Upper lobe of right lung (tissue), 1 donor: ENCODE data around the gene ABCF1. TPM values are rescaled to one million over a fixed set of nuclear protein-coding genes. Genes with fewer than 3 reads are reported as not detected.
A peak's percentile ranks its signal among the peaks of the same experiment; 100 is the strongest.
"Not testable (repeated sequence)": the region's sequence is repeated elsewhere in the genome, so short reads cannot be mapped to it uniquely, and the experiment has no call there.

ENCODE experiments used
- ATAC-seq: fragments of 200-7000 bp; cut with Tn5 transposase; one replicate; pipeline ENCODE4 v1.9.1; 2020; ENCODE audit warnings: mild to moderate bottlenecking, moderate library complexity
- DNase-seq: peaks from one replicate; pipeline ENCODE4 v3.0.0-alpha.2; 2020
- H3K27ac ChIP-seq: fragments of 200-600 bp; one replicate; pipeline ENCODE4 v1.8.0; 2022
- H3K27me3 ChIP-seq: fragments of 200-600 bp; one replicate; pipeline ENCODE4 v1.8.0; 2022; ENCODE audit warnings: mild to moderate bottlenecking
- H3K36me3 ChIP-seq: fragments of 200-600 bp; one replicate; pipeline ENCODE4 v1.8.0; 2022
- H3K4me1 ChIP-seq: fragments of 200-600 bp; one replicate; pipeline ENCODE4 v1.8.0; 2022
- H3K4me3 ChIP-seq: fragments of 200-600 bp; one replicate; pipeline ENCODE4 v1.8.0; 2022; ENCODE audit warnings: mild to moderate bottlenecking
- H3K9me3 ChIP-seq: fragments of 200-600 bp; one replicate; pipeline ENCODE4 v1.8.0; 2022
- CTCF ChIP-seq: fragments of 200-600 bp; IDR thresholded peaks from one replicate; pipeline ENCODE4 v1.8.0; 2022; ENCODE audit warnings: antibody characterized with exemption
- intact Hi-C: fragments of 100-400 bp; cut with DNase I; formaldehyde crosslinking; loops from one replicate; pipeline ENCODE4 v1.11.0; 2022
- long read RNA-seq: library from polyadenylated mRNA; unstranded; transcript quantifications from one replicate; pipeline ENCODE4 v2.0.0, GENCODE V29; 2021
- total RNA-seq: library from RNA; stranded (reverse); fragmentation: NEBNext Ultra II Directional; extraction: Animal tissue kit (Norgen Biotek cat#: 25700); gene quantifications from one replicate; pipeline ENCODE4 v1.2.1, GENCODE V29; 2021
- donor health status: DM: no; HTN: yes; CAD: no; lungs with severe emphysema.

Gene ABCF1
- 42.5 TPM for total RNA-seq
- long read RNA-seq, transcript ABCF1-201 (25 exons, 3,481 nt) = major isoform, 28 of 98 reads
- long read RNA-seq, partial matches to known transcripts = 20 of 98 reads
- long read RNA-seq, other reads (novel, unspliced or antisense) = 50 of 98 reads

- Histone ChIP-seq H3K36me3 (peaks cover 9% of the 10 kb centered on the region), H3K4me1 (peaks cover 29% of the 10 kb centered on the region), H3K9me3 (no peaks in the 10 kb centered on the region), H3K27ac (peak within 1 kb of the TSS; percentile 90), H3K4me3 (peak within 1 kb of the TSS; percentile 63), H3K27me3 (no peaks in the 10 kb centered on the region)
- intact Hi-C loops = no loop called here
- peak; percentile 100 for DNase-seq
- TF ChIP-seq CTCF = no peak
- peak; percentile 100 for ATAC-seq
These were observed at the start of gene ABCF1 for GRCh38 chr6:30571075-30571761. Gene ABCF1 (plus strand): TSS chr6:30571442. CDS start chr6:30571488, 46 bp downstream.

- H3K9me3 ChIP-seq, intact Hi-C loops: not testable (repeated sequence)
These were observed 49.3 kb upstream of the ABCF1 start for GRCh38 chr6:30521952-30522351.

GRCh38 chr6:30526444-30526843 lies 44.8 kb upstream of the ABCF1 start:
- H3K4me1 ChIP-seq = peaks cover 12% of the 10 kb centered on the region
- intact Hi-C loops, H3K27ac ChIP-seq: not testable (repeated sequence)

More at GRCh38 chr6:30521952-30522351, 49.3 kb upstream of the ABCF1 start:
- not testable (repeated sequence) for H3K27ac ChIP-seq, DNase-seq, H3K27me3 ChIP-seq, ATAC-seq, H3K36me3 ChIP-seq, H3K4me3 ChIP-seq
- H3K4me1 ChIP-seq = peaks cover 12% of the 10 kb centered on the region

GRCh38 chr6:30529349-30529875 lies 41.8 kb upstream of the ABCF1 start:
- ATAC-seq = peak; percentile 55
- H3K9me3 ChIP-seq, DNase-seq, intact Hi-C loops, H3K36me3 ChIP-seq, H3K4me3 ChIP-seq, H3K27me3 ChIP-seq, H3K27ac ChIP-seq: not testable (repeated sequence)
- peaks cover 21% of the 10 kb centered on the region for H3K4me1 ChIP-seq

More at GRCh38 chr6:30526444-30526843, 44.8 kb upstream of the ABCF1 start:
- DNase-seq, ATAC-seq, H3K27me3 ChIP-seq, H3K36me3 ChIP-seq, H3K9me3 ChIP-seq, H3K4me3 ChIP-seq: not testable (repeated sequence)

- H3K9me3 ChIP-seq = no peaks in the 10 kb centered on the region
- intact Hi-C loops = loop anchor here (5.0 kb wide), 1 partner anchor 38 kb away; no protein-coding TSS in a partner anchor
- no peaks in the 10 kb centered on the region for H3K27me3 ChIP-seq
- no peak for TF ChIP-seq CTCF
- H3K27ac ChIP-seq = no peak overlapping the region
- ATAC-seq (no peak), DNase-seq (no peak)
- no peaks in the 10 kb centered on the region for H3K36me3 ChIP-seq
- H3K4me3 ChIP-seq = no peak overlapping the region
- peaks cover 21% of the 10 kb centered on the region for H3K4me1 ChIP-seq
These were observed 41.2 kb upstream of the ABCF1 start for GRCh38 chr6:30530014-30530413.

- ATAC-seq (peak; percentile 39), DNase-seq (no peak)
- no peaks in the 10 kb centered on the region for H3K36me3 ChIP-seq
- H3K27me3 ChIP-seq = no peaks in the 10 kb centered on the region
- peak overlapping the region; percentile 63 for H3K27ac ChIP-seq
- H3K9me3 ChIP-seq = no peaks in the 10 kb centered on the region
- intact Hi-C loops = loop anchor here (5.0 kb wide), 1 partner anchor 41 kb away; no protein-coding TSS in a partner anchor
- peaks cover 9% of the 10 kb centered on the region for H3K4me1 ChIP-seq
- no peak for TF ChIP-seq CTCF
- H3K4me3 ChIP-seq = no peak overlapping the region
These were observed 37.6 kb upstream of the ABCF1 start for GRCh38 chr6:30533460-30534294.
